GM18867 (cell line): Measurements from ENCODE around the gene CELA1.
"Not testable (repeated sequence)": the region's sequence is repeated elsewhere in the genome, so short reads cannot be mapped to it uniquely, and the experiment has no call there.

Experiments
- ATAC-seq: cut with Tn5 transposase; IDR thresholded peaks from one replicate; pipeline ENCODE4 v1.9.1; 2021; ENCODE audit warnings: mild to moderate bottlenecking, moderate library complexity; ENCODE audit not compliant: unreplicated experiment

The CELA1 gene

GRCh38 chr12:51349026-51349425 is 2.5 kb upstream of the CELA1 start:
- no peak for ATAC-seq

GRCh38 chr12:51348116-51348515 is 1.6 kb upstream of the CELA1 start:
- ATAC-seq: no peak

GRCh38 chr12:51345681-51346080 is 798 bp downstream of the CELA1 start:
- ATAC-seq: no peak

GRCh38 chr12:51343201-51343600 is 3.3 kb downstream of the CELA1 start:
- no peak for ATAC-seq

GRCh38 chr12:51342416-51342815 is 4.1 kb downstream of the CELA1 start:
- no peak for ATAC-seq

GRCh38 chr12:51341251-51342007 is 5.0 kb downstream of the CELA1 start:
- ATAC-seq: no peak

- ATAC-seq: no peak
Measured at GRCh38 chr12:51339750-51340149, 6.7 kb downstream of the CELA1 start.

GRCh38 chr12:51337336-51337735 is 9.1 kb downstream of the CELA1 start:
- ATAC-seq: not testable (repeated sequence)

- no peak for ATAC-seq
Measured at GRCh38 chr12:51335931-51336330, 10.5 kb downstream of the CELA1 start.

GRCh38 chr12:51334764-51335163 is 11.7 kb downstream of the CELA1 start:
- no peak for ATAC-seq

GRCh38 chr12:51333536-51333935 is 12.9 kb downstream of the CELA1 start:
- ATAC-seq: no peak

- no peak for ATAC-seq
Measured at GRCh38 chr12:51330186-51330585, 16.3 kb downstream of the CELA1 start.

GRCh38 chr12:51329742-51330141 is 16.7 kb downstream of the CELA1 start:
- ATAC-seq: no peak

GRCh38 chr12:51328587-51328986 is 17.9 kb downstream of the CELA1 start:
- ATAC-seq: no peak

- no peak for ATAC-seq
Measured at GRCh38 chr12:51326698-51327439, 19.6 kb downstream of the CELA1 start.

GRCh38 chr12:51324953-51325352 is 21.5 kb downstream of the CELA1 start:
- ATAC-seq: no peak

- peak; percentile 64 for ATAC-seq
Measured at GRCh38 chr12:51323966-51324895, 22.2 kb downstream of the CELA1 start, which contains the start of gene BIN2. Gene BIN2 (minus strand): TSS chr12:51324174. CDS start chr12:51324102, 72 bp downstream.

- ATAC-seq: no peak
Measured at GRCh38 chr12:51323317-51323960, 23.0 kb downstream of the CELA1 start.

- ATAC-seq: no peak
Measured at GRCh38 chr12:51322452-51322851, 24.0 kb downstream of the CELA1 start.

- no peak for ATAC-seq
Measured at GRCh38 chr12:51321882-51322281, 24.6 kb downstream of the CELA1 start.
